Esophagus muscularis mucosa (tissue), 4 donors: Measurements from ENCODE around the gene PAX4.

Experiments used
- CTCF ChIP-seq, 3 experiments: fragments of 200-600 bp in 2 of 3; fragments of 450-650 bp in 1 of 3; sonication (generic) in 2 of 3; IDR thresholded peaks; one replicate each; pipeline ENCODE4 v1.5.1; 2017 to 2019; ENCODE audit warnings: antibody characterized with exemption in 3 of 3, mild to moderate bottlenecking in 2 of 3, moderate library complexity in 1 of 3
- EP300 ChIP-seq: sonication (generic); formaldehyde crosslinking; IDR thresholded peaks from one replicate; pipeline ENCODE4 v1.6.1; 2017; ENCODE audit warnings: antibody characterized with exemption
- POLR2AphosphoS5 ChIP-seq, 2 donors: sonication (generic); formaldehyde crosslinking; IDR thresholded peaks; one replicate each; pipeline ENCODE4 v1.6.1; 2017; ENCODE audit warnings: antibody characterized with exemption in 2 of 2

- TF ChIP-seq EP300, result no peak
- TF ChIP-seq CTCF (IDR thresholded peaks at IDR 0.05), result no peak
- no peak for TF ChIP-seq POLR2AphosphoS5 (IDR thresholded peaks at IDR 0.05)
Measured at GRCh38 chr7:127581716-127582115, 36.2 kb downstream of the PAX4 start.
